Tibial artery (tissue), 4 donors: Measurements from ENCODE around the gene IFT43.

Experiments used
- DNase-seq, 2 donors: peaks; one replicate each; pipeline ENCODE4 v3.0.0-alpha.2; 2019
- H3K27ac ChIP-seq, 2 donors: fragments of 200-600 bp; sonication (generic) in 1 of 2; 1 replicate in 1 of 2; 2 replicates in 1 of 2; pipeline ENCODE4 v1.5.1; 2018 to 2019; ENCODE audit warnings: mild to moderate bottlenecking in 1 of 2
- H3K27me3 ChIP-seq, 2 donors: fragments of 200-600 bp; sonication (generic) in 1 of 2; one replicate each; pipeline versions ENCODE4 v1.5.1 to v1.6.0; 2016 to 2019
- H3K36me3 ChIP-seq, 3 donors: fragments of 200-600 bp; sonication (generic) in 2 of 3; one replicate each; pipeline ENCODE4 v1.5.1; 2016 to 2019; ENCODE audit warnings: mild to moderate bottlenecking in 2 of 3
- H3K4me1 ChIP-seq, 4 donors: fragments of 200-600 bp; sonication (generic) in 2 of 4; 1 replicate in 3 of 4; 2 replicates in 1 of 4; pipeline ENCODE4 v1.5.1; 2016 to 2019
- H3K4me3 ChIP-seq, 2 donors: fragments of 200-600 bp; sonication (generic) in 1 of 2; 1 replicate in 1 of 2; 2 replicates in 1 of 2; pipeline ENCODE4 v1.5.1; 2018 to 2019; ENCODE audit warnings: mild to moderate bottlenecking in 2 of 2
- H3K9me3 ChIP-seq, 3 donors: fragments of 200-600 bp; sonication (generic) in 1 of 3; one replicate each; pipeline ENCODE4 v1.5.1; 2016 to 2019
- CTCF ChIP-seq, 2 experiments: fragments of 200-600 bp in 1 of 2; fragments of 450-650 bp in 1 of 2; IDR thresholded peaks; one replicate each; pipeline ENCODE4 v1.5.1; 2017 to 2019; ENCODE audit warnings: antibody characterized with exemption in 2 of 2, mild to moderate bottlenecking in 1 of 2, moderate library complexity in 1 of 2
- intact Hi-C: fragments of 100-400 bp; cut with DNase I; formaldehyde crosslinking; loops from one replicate; pipeline ENCODE4 v1.15.0; 2023; ENCODE audit warnings: low total_unique reads

Gene IFT43

GRCh38 chr14:75972801-75973421 is 12.7 kb upstream of the IFT43 start:
- Histone ChIP-seq H3K9me3 (no peaks in the 10 kb centered on the region), H3K4me1 (peaks cover 0 to 28% (median 13%) of the 10 kb centered on the region in 4 donors), H3K27ac (no peak overlapping the region), H3K4me3 (no peak overlapping the region), H3K27me3 (no peaks in the 10 kb centered on the region), H3K36me3 (peaks cover 2 to 33% (median 23%) of the 10 kb centered on the region in 3 donors)
- DNase-seq = no peak
- intact Hi-C loops = no loop called here
- TF ChIP-seq CTCF (IDR thresholded peaks at IDR 0.05) = no peak

- H3K9me3 ChIP-seq = no peaks in the 10 kb centered on the region
- intact Hi-C loops = loop anchor here (5.0 kb wide), 1 partner anchor 35 kb away; no protein-coding TSS in a partner anchor
- no peaks in the 10 kb centered on the region for H3K36me3 ChIP-seq
- peak overlapping the region in 1 of 2 donors; percentile 26 for H3K27ac ChIP-seq
- no peak for DNase-seq
- H3K4me1 ChIP-seq = peaks cover 0 to 57% (median 40%) of the 10 kb centered on the region in 4 donors
- H3K27me3 ChIP-seq = no peaks in the 10 kb centered on the region
- H3K4me3 ChIP-seq = no peak overlapping the region
- TF ChIP-seq CTCF (IDR thresholded peaks at IDR 0.05) = no peak
These were observed 8.6 kb upstream of the IFT43 start for GRCh38 chr14:75976826-75977581.

- no peak for TF ChIP-seq CTCF (IDR thresholded peaks at IDR 0.05)
- no peaks in the 10 kb centered on the region for H3K36me3 ChIP-seq
- intact Hi-C loops = loop anchor here (5.0 kb wide), 1 partner anchor 35 kb away; no protein-coding TSS in a partner anchor
- H3K4me3 ChIP-seq = no peak overlapping the region
- DNase-seq = no peak
- peak overlapping the region in 1 of 2 donors; percentile 99 for H3K27ac ChIP-seq
- H3K4me1 ChIP-seq = peaks cover 0 to 57% (median 40%) of the 10 kb centered on the region in 4 donors
- no peaks in the 10 kb centered on the region for H3K27me3 ChIP-seq
- no peaks in the 10 kb centered on the region for H3K9me3 ChIP-seq
These were observed 8.0 kb upstream of the IFT43 start for GRCh38 chr14:75977582-75977943.

- H3K27ac ChIP-seq = peak overlapping the region; percentile 16 to 99
- no peaks in the 10 kb centered on the region for H3K27me3 ChIP-seq
- peaks cover 0 to 61% (median 40%) of the 10 kb centered on the region in 4 donors for H3K4me1 ChIP-seq
- intact Hi-C loops = loop anchor here (5.0 kb wide), 1 partner anchor 34 kb away; no protein-coding TSS in a partner anchor
- H3K9me3 ChIP-seq = no peaks in the 10 kb centered on the region
- DNase-seq = no peak
- TF ChIP-seq CTCF (IDR thresholded peaks at IDR 0.05) = no peak
- no peaks in the 10 kb centered on the region for H3K36me3 ChIP-seq
- H3K4me3 ChIP-seq = peak overlapping the region; percentile 68 to 76
These were observed 7.3 kb upstream of the IFT43 start for GRCh38 chr14:75978249-75978731.

GRCh38 chr14:75979071-75979571 is 6.4 kb upstream of the IFT43 start:
- intact Hi-C loops = loop anchor here (5.0 kb wide), 1 partner anchor 33 kb away; no protein-coding TSS in a partner anchor
- peak in 1 of 2 donors; percentile 43 for DNase-seq
- H3K9me3 ChIP-seq = no peaks in the 10 kb centered on the region
- peak overlapping the region; percentile 68 to 76 for H3K4me3 ChIP-seq
- TF ChIP-seq CTCF (IDR thresholded peaks at IDR 0.05) = peak; percentile 47 to 60
- H3K36me3 ChIP-seq = no peaks in the 10 kb centered on the region
- H3K27ac ChIP-seq = peak overlapping the region; percentile 93 to 99
- no peaks in the 10 kb centered on the region for H3K27me3 ChIP-seq
- H3K4me1 ChIP-seq = peaks cover 0 to 61% (median 40%) of the 10 kb centered on the region in 4 donors
